GM10266 (cell line): ENCODE results near the gene IGSF21.

ENCODE experiments used
- DNase-seq: peaks from one replicate; pipeline ENCODE4 v3.0.0; 2012; ENCODE audit errors: extremely low spot score
- CTCF ChIP-seq: IDR thresholded peaks from 2 replicates; pipeline ENCODE4 v1.5.1; 2012; ENCODE audit warnings: mild to moderate bottlenecking, low read depth; ENCODE audit not compliant: control insufficient read depth, insufficient read depth; ENCODE audit errors: missing control alignments

The IGSF21 gene

GRCh38 chr1:18344755-18345154 is 237.2 kb downstream of the IGSF21 start:
- no peak for DNase-seq

GRCh38 chr1:18347559-18347958 is 240.0 kb downstream of the IGSF21 start:
- no peak for TF ChIP-seq CTCF
- no peak for DNase-seq

More at GRCh38 chr1:18344755-18345154, 237.2 kb downstream of the IGSF21 start:
- TF ChIP-seq CTCF = no peak

GRCh38 chr1:18348354-18348753 is 240.8 kb downstream of the IGSF21 start:
- no peak for DNase-seq

GRCh38 chr1:18350747-18351146 is 243.1 kb downstream of the IGSF21 start:
- no peak for TF ChIP-seq CTCF
- no peak for DNase-seq

More at GRCh38 chr1:18348354-18348753, 240.8 kb downstream of the IGSF21 start:
- no peak for TF ChIP-seq CTCF

GRCh38 chr1:18351735-18352134 is 244.1 kb downstream of the IGSF21 start:
- no peak for DNase-seq
- TF ChIP-seq CTCF = no peak

- no peak for DNase-seq
- no peak for TF ChIP-seq CTCF
These were observed 245.2 kb downstream of the IGSF21 start for GRCh38 chr1:18352636-18353265.

GRCh38 chr1:18353528-18353927 is 245.9 kb downstream of the IGSF21 start:
- DNase-seq = no peak
- TF ChIP-seq CTCF = no peak
